GM12872 (cell line): Measurements from ENCODE around the gene AGO1.

Experiments
- CTCF ChIP-seq: IDR thresholded peaks from 3 replicates; pipeline ENCODE4 v1.5.1; 2011; ENCODE audit warnings: low read depth, mild to moderate bottlenecking, low read length, moderate library complexity; ENCODE audit not compliant: insufficient read depth

AGO1 gene

GRCh38 chr1:35971601-35972000, 88.6 kb downstream of the AGO1 start:
- TF ChIP-seq CTCF, result no peak

GRCh38 chr1:35980090-35980489, 97.1 kb downstream of the AGO1 start:
- TF ChIP-seq CTCF, result no peak
